Activated CD4-positive, CD25-positive, alpha-beta regulatory T cell treated with anti-CD3 and anti-CD28 coated beads, Interleukin-2, amount 50 U/mL, for 72 hours (primary cell): Measurements from ENCODE around the gene R3HDM1.
"Not testable (repeated sequence)": the region's sequence is repeated elsewhere in the genome, so short reads cannot be mapped to it uniquely, and the experiment has no call there.

Source experiments
- DNase-seq: peaks from one replicate; pipeline ENCODE4 v3.0.0; 2021

R3HDM1 gene

GRCh38 chr2:135531231-135532197 lies at the start of gene R3HDM1:
Gene R3HDM1, plus strand, starts transcription at chr2:135531484. Its CDS starts 73,362 bp downstream, at chr2:135604846.
- peak; percentile 89 for DNase-seq

- DNase-seq: no peak
Observed at GRCh38 chr2:135485441-135485840, 45.8 kb upstream of the R3HDM1 start.

- DNase-seq: no peak
Observed at GRCh38 chr2:135490376-135490775, 40.9 kb upstream of the R3HDM1 start.

DNA sequence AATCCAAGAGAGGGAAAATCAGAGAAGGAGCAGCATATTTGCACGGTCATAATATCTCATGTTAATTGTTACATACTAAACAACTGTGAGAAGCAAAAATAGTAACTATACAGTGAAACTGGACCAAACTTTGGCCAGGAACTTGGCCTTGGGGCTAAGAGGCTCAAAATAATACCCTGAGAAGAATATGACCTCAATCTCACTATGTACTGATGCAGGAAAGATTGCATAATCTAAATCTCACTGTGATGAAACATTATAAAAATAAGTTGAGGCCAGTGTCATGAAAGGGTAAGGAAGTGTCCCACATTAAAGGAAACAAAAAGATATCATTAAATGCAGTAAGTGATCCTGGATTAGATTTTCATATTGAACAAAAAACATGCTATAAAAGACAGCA lies 36.8 kb upstream of the R3HDM1 start:
- no peak for DNase-seq

DNA sequence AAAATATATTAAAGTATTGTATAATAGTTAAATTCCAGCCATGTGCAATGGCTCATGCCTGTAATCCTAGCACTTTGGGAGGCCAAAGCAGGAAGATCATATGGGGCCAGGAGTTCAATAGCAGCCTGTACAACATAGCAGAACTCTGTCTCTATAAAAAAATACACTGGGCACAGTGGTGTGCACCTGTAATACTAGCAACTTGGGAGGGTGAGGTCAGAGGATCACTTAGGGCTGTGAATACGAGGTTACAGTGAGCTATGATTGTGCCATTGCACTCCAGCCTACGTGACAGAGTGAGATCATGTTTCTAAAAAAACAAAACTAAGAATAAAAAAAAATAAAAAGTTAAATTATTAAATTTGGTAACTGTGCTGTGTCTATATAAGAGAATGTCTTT lies 36.4 kb upstream of the R3HDM1 start:
- no peak for DNase-seq

- not testable (repeated sequence) for DNase-seq
Observed at GRCh38 chr2:135498588-135498987, 32.7 kb upstream of the R3HDM1 start.

DNA sequence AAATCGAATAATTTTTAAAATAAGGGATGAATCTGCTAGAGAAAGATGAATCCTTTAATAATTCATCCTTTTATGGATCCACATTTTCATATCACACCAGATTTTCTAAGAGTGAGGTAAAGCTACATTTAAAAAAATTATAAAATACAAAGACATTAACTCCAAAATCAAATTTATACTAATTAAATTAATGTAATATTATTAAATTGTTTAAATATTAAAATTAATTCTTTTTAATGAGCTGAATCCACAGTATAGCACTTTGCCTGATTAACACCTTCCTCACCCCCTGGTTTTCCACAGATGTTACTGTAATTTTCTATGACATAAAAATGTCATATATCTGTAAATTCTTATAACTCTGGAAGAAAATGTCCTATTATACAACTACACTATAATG lies 26.5 kb upstream of the R3HDM1 start:
- DNase-seq: no peak

GRCh38 chr2:135510577-135510976 lies 20.7 kb upstream of the R3HDM1 start:
- no peak for DNase-seq

GRCh38 chr2:135512099-135512498 lies 19.2 kb upstream of the R3HDM1 start:
- DNase-seq: no peak

- DNase-seq: no peak
Observed at GRCh38 chr2:135525786-135526185, 5.5 kb upstream of the R3HDM1 start.

- DNase-seq: no peak
Observed at GRCh38 chr2:135528006-135528405, 3.3 kb upstream of the R3HDM1 start.

GRCh38 chr2:135530313-135531230 lies 712 bp upstream of the R3HDM1 start, which contains the start of gene ZRANB3:
Gene ZRANB3, minus strand, starts transcription at chr2:135531218.
- DNase-seq: peak; percentile 79

GRCh38 chr2:135532581-135532980 lies 1.3 kb downstream of the R3HDM1 start:
- DNase-seq: no peak

GRCh38 chr2:135533545-135533944 lies 2.3 kb downstream of the R3HDM1 start:
- not testable (repeated sequence) for DNase-seq

DNA sequence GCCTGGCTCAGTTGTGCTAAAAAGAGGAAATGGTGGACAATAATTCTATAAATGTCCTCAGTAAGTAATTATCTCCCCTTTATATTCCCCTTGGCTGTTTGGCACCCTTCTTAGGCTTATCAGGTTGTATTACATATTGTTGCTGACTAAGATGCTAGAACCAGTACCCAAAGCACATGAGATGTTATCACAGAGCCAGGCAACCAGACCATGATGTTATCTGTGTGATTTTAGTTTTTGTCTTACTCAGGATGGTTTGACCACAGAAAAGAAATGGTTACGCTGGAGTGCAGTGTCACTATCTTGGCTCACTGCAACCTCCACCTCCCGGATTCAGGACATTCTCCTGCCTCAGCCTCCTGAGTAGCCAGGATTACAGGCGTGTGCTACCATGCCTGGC lies 15.2 kb downstream of the R3HDM1 start:
- DNase-seq: no peak

GRCh38 chr2:135547311-135547710 lies 16.0 kb downstream of the R3HDM1 start:
- DNase-seq: no peak

DNA sequence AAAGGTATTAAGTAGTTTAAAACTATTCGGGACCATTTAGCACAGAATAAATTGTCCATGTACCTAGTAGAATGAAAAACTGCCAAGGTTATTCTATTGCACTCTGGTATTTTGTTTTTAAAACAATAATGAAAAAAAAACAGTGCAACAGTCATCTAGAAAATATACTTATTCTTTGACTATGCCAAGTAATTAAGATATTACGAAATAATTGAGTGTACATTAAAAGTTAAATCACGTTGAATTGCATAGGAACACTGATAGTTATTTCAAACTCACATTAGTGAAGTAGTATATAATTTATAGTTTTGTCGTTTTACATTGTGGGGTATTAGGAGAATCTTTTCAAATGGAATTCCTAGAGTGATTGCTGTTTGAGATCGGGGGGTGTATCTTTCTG lies 20.1 kb downstream of the R3HDM1 start:
- no peak for DNase-seq

DNA sequence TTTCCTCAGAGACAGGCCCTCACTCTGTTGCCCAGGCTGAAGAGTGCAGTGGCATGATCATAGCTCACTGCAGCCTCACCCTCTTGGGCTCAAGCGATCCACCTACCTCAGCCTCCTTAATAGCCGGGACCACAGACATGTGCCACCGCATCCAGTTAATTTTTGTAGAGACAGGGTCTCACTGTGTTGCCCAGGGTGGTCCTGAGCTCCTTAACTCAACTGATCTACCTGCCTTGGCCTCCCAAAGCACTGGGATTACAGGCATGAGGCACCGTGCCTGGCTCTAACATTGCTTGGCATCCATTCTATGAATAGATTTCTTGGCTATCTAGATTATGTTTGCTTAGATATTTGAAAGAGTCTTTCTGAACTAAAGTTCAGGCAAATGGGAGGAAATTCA lies 21.6 kb downstream of the R3HDM1 start:
- DNase-seq: no peak

- DNase-seq: no peak
Observed at GRCh38 chr2:135555311-135555710, 24.0 kb downstream of the R3HDM1 start.

DNA sequence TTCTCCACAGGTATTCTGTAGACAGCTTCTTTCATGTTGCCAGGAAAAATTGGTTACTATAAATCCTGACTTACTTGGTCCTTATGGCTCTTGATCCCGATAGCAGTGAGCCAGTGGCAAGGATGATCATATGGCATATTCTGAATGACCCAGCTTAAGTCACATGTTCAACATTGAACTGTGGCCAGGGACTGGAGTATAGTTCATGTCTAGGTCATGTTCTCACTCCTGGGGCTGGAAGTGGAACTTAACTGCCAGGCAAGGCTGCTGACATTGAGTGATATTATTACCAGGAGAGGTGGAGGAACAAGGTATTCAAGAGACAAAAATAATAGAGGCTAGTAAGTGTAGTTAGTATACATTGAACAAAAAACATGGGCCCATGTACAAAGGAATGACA lies 26.2 kb downstream of the R3HDM1 start:
- no peak for DNase-seq

- DNase-seq: no peak
Observed at GRCh38 chr2:135561925-135562324, 30.6 kb downstream of the R3HDM1 start.

DNA sequence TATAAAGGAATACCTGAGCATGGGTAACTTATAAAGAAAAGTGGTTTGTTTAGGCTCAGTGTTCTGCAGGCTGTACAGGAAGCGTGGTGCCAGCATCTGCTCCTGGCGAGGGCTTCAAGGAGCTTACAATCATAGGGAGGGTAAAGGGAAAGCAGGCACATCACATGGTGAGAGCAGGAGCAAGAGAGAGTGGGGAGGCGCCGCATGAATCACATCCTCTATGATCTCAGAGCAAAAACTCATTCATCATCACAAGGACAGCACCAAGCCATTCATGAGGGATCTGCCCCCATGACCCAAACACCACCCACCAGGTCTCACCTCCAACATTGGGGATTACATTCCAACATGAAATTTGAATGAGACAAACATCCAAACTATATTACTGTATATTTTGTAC lies 32.5 kb downstream of the R3HDM1 start:
- DNase-seq: no peak

GRCh38 chr2:135570884-135571283 lies 39.6 kb downstream of the R3HDM1 start:
- DNase-seq: no peak

DNA sequence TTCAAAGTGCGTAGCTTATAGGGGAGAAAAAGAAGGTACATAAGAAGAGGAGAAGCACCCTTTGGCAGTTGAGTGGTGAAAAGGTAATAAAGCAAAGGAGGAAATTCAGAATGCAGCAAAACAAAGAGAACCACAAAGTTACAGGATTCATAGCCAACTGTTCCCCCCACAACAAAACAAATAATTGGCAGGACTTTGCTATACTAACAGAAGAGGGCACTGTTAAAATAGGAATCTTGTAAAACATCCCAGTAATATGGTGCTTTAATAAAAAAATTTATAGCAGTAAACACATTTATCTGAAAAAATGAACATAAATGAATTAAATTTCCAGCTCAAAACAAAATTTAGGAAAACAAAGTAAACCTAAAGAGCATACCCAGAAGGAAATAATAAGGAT lies 42.3 kb downstream of the R3HDM1 start:
- DNase-seq: no peak
